Activated CD4-positive, alpha-beta T cell treated with anti-CD3 and anti-CD28 coated beads, Interleukin-10, Interleukin-2, amounts not matched to agents 100 ng/mL and 50 ng/mL, durations not matched to agents 16 hours and 8 hours (primary cell): ENCODE measurements around the gene CABP2.

ENCODE experiments used
- DNase-seq: peaks from one replicate; pipeline ENCODE4 v3.0.0-alpha.2; 2020

The CABP2 gene

GRCh38 chr11:67469508-67469811 is 53.8 kb downstream of the CABP2 start:
- no peak for DNase-seq
